Fibroblast of villous mesenchyme (primary cell): ENCODE results near the gene NAA16. TPM values are rescaled to one million over a fixed set of nuclear protein-coding genes. Genes with fewer than 3 reads are reported as not detected.
"Not testable (repeated sequence)": the region's sequence is repeated elsewhere in the genome, so short reads cannot be mapped to it uniquely, and the experiment has no call there.

ENCODE experiments used
- DNase-seq: peaks from one replicate; pipeline ENCODE4 v3.0.0-alpha.2; 2010; ENCODE audit warnings: low read depth
- H3K4me3 ChIP-seq: 2 replicates; pipeline ENCODE4 v1.5.1; 2011; ENCODE audit warnings: low read depth, mild to moderate bottlenecking, low read length
- total RNA-seq: library from RNA; depleted of rRNA; stranded (reverse); fragments of >200 nt; gene quantifications from 2 replicates; pipeline ENCODE4 v1.2.3, GENCODE V29; 2012
- TF ChIP-seq, protein P1 (sequence below): IDR thresholded peaks from 2 replicates; pipeline ENCODE4 v1.5.1; 2012; ENCODE audit warnings: low read depth, mild to moderate bottlenecking, low read length; ENCODE audit not compliant: insufficient read depth

Gene NAA16
- total RNA-seq, 1 donor: 24.2 TPM

- peak; percentile 79 for DNase-seq
- no peak overlapping the region for H3K4me3 ChIP-seq
- TF ChIP-seq, protein P1, sequence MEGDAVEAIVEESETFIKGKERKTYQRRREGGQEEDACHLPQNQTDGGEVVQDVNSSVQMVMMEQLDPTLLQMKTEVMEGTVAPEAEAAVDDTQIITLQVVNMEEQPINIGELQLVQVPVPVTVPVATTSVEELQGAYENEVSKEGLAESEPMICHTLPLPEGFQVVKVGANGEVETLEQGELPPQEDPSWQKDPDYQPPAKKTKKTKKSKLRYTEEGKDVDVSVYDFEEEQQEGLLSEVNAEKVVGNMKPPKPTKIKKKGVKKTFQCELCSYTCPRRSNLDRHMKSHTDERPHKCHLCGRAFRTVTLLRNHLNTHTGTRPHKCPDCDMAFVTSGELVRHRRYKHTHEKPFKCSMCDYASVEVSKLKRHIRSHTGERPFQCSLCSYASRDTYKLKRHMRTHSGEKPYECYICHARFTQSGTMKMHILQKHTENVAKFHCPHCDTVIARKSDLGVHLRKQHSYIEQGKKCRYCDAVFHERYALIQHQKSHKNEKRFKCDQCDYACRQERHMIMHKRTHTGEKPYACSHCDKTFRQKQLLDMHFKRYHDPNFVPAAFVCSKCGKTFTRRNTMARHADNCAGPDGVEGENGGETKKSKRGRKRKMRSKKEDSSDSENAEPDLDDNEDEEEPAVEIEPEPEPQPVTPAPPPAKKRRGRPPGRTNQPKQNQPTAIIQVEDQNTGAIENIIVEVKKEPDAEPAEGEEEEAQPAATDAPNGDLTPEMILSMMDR: peak; percentile 52
Measured at GRCh38 chr13:41411522-41411921, 100.5 kb downstream of the NAA16 start.

GRCh38 chr13:41413872-41414271 is 102.8 kb downstream of the NAA16 start:
- DNase-seq: no peak
- TF ChIP-seq, protein P1: no peak

GRCh38 chr13:41416276-41416675 is 105.2 kb downstream of the NAA16 start:
- peak; percentile 70 for DNase-seq
- TF ChIP-seq, protein P1: no peak
- no peak overlapping the region for H3K4me3 ChIP-seq

More at GRCh38 chr13:41413872-41414271, 102.8 kb downstream of the NAA16 start:
- H3K4me3 ChIP-seq: no peak overlapping the region

GRCh38 chr13:41418027-41418426 is 107.0 kb downstream of the NAA16 start:
- peak; percentile 94 for DNase-seq
- no peak overlapping the region for H3K4me3 ChIP-seq
- TF ChIP-seq, protein P1: no peak

- no peak for DNase-seq
- TF ChIP-seq, protein P1: no peak
Measured at GRCh38 chr13:41418731-41419130, 107.7 kb downstream of the NAA16 start.

GRCh38 chr13:41419206-41419605 is 108.1 kb downstream of the NAA16 start:
- H3K4me3 ChIP-seq: no peak overlapping the region
- DNase-seq: no peak
- TF ChIP-seq, protein P1: no peak

More at GRCh38 chr13:41418731-41419130, 107.7 kb downstream of the NAA16 start:
- H3K4me3 ChIP-seq: no peak overlapping the region

GRCh38 chr13:41420146-41420545 is 109.1 kb downstream of the NAA16 start:
- TF ChIP-seq, protein P1: no peak
- H3K4me3 ChIP-seq: no peak overlapping the region
- no peak for DNase-seq

- DNase-seq, H3K4me3 ChIP-seq: not testable (repeated sequence)
Measured at GRCh38 chr13:41421330-41421729, 110.3 kb downstream of the NAA16 start.

GRCh38 chr13:41421983-41422382 is 110.9 kb downstream of the NAA16 start:
- not testable (repeated sequence) for H3K4me3 ChIP-seq, DNase-seq

DNA sequence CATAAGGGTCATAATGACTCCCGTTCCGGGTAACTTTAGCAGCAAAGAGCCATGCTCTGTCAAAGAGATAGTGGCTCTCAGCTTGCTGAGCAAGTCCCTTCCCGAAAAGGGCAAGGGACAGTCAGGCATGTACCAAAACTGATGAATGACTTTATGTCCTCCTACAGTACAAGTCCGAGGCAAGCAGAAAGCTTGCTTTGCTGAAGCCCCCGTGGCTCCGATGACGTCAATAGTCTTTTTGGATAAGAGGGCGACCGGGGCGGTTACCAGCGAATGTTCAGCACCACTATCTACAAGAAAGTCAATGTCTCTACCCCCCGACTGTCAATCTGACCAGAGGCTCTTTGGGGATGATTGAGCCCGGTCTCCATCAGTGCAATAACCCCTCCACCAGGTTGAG is 112.2 kb downstream of the NAA16 start:
- not testable (repeated sequence) for DNase-seq, H3K4me3 ChIP-seq

- not testable (repeated sequence) for H3K4me3 ChIP-seq, DNase-seq
Measured at GRCh38 chr13:41424675-41425074, 113.6 kb downstream of the NAA16 start.
